Neural crest cell (in vitro differentiated cells): Measurements from ENCODE around the gene ELMO1. TPM values are rescaled to one million over a fixed set of nuclear protein-coding genes. Genes with fewer than 3 reads are reported as not detected.

Experiments used
- DNase-seq: peaks from one replicate; pipeline ENCODE4 v3.0.0; 2021; ENCODE audit warnings: low read depth, mixed read lengths, low spot score
- H3K27ac Mint-ChIP-seq: one replicate; pipeline ENCODE4 v1.8.0; 2021; ENCODE audit warnings: mild to moderate bottlenecking, mixed read lengths; ENCODE audit not compliant: unreplicated experiment
- H3K27me3 Mint-ChIP-seq: 2 replicates; pipeline ENCODE4 v1.8.0; 2021; ENCODE audit warnings: low read depth, mild to moderate bottlenecking, mixed read lengths
- H3K36me3 Mint-ChIP-seq: 2 replicates; pipeline ENCODE4 v1.8.0; 2021; ENCODE audit warnings: low read depth, mild to moderate bottlenecking, mixed read lengths
- H3K4me1 Mint-ChIP-seq: 2 replicates; pipeline ENCODE4 v1.8.0; 2021; ENCODE audit warnings: mixed read lengths
- H3K4me3 Mint-ChIP-seq: one replicate; pipeline ENCODE4 v1.8.0; 2021; ENCODE audit warnings: mild to moderate bottlenecking, mixed read lengths
- H3K9me3 Mint-ChIP-seq: 2 replicates; pipeline ENCODE4 v1.8.0; 2021; ENCODE audit warnings: mixed read lengths
- total RNA-seq: library from RNA; stranded (reverse); gene quantifications from 2 replicates; pipeline ENCODE4 v1.2.1, GENCODE V29; 2021
- TF ChIP-seq, protein P1 (sequence below): fragments of 200-600 bp; sonication (generic); conservative IDR thresholded peaks from 2 replicates; pipeline ENCODE4 v1.5.0; 2021; ENCODE audit warnings: antibody characterized with exemption, mild to moderate bottlenecking

ELMO1 gene
- total RNA-seq, 1 donor from 2014 or later, result 7.4 TPM

- Mint-ChIP-seq H3K27ac (no peak overlapping the region), H3K27me3 (no peaks in the 10 kb centered on the region), H3K36me3 (no peaks in the 10 kb centered on the region), H3K4me3 (no peak overlapping the region), H3K9me3 (no peaks in the 10 kb centered on the region), H3K4me1 (no peaks in the 10 kb centered on the region)
- DNase-seq, result no peak
- TF ChIP-seq, protein P1, sequence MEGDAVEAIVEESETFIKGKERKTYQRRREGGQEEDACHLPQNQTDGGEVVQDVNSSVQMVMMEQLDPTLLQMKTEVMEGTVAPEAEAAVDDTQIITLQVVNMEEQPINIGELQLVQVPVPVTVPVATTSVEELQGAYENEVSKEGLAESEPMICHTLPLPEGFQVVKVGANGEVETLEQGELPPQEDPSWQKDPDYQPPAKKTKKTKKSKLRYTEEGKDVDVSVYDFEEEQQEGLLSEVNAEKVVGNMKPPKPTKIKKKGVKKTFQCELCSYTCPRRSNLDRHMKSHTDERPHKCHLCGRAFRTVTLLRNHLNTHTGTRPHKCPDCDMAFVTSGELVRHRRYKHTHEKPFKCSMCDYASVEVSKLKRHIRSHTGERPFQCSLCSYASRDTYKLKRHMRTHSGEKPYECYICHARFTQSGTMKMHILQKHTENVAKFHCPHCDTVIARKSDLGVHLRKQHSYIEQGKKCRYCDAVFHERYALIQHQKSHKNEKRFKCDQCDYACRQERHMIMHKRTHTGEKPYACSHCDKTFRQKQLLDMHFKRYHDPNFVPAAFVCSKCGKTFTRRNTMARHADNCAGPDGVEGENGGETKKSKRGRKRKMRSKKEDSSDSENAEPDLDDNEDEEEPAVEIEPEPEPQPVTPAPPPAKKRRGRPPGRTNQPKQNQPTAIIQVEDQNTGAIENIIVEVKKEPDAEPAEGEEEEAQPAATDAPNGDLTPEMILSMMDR, result no peak
Observed at GRCh38 chr7:36884910-36885309, 563.8 kb downstream of the ELMO1 start.

DNA sequence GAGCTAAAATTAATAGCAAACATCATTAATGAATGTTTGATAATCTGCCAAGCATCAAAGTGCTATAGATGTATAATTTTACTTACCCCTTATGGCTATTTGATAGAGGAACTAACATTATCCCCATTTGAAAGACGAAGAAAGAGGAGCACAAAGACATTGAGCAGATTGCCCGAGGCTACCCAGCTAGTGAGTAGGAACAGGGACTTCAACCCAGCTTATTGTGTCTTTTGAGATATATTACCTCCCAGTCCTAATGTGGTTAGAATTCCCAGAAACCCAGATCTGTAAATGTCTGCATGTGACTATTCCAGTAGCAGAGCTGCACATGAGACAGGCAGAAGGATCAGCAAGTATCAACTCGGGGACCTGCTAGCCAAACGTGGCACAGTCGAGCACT, 564.3 kb downstream of the ELMO1 start:
- H3K36me3 Mint-ChIP-seq, result no peaks in the 10 kb centered on the region
- no peak overlapping the region for H3K27ac Mint-ChIP-seq
- no peaks in the 10 kb centered on the region for H3K4me1 Mint-ChIP-seq
- H3K4me3 Mint-ChIP-seq, result no peak overlapping the region
- H3K9me3 Mint-ChIP-seq, result no peaks in the 10 kb centered on the region
- TF ChIP-seq, protein P1, result no peak
- H3K27me3 Mint-ChIP-seq, result no peaks in the 10 kb centered on the region
- DNase-seq, result no peak

DNA sequence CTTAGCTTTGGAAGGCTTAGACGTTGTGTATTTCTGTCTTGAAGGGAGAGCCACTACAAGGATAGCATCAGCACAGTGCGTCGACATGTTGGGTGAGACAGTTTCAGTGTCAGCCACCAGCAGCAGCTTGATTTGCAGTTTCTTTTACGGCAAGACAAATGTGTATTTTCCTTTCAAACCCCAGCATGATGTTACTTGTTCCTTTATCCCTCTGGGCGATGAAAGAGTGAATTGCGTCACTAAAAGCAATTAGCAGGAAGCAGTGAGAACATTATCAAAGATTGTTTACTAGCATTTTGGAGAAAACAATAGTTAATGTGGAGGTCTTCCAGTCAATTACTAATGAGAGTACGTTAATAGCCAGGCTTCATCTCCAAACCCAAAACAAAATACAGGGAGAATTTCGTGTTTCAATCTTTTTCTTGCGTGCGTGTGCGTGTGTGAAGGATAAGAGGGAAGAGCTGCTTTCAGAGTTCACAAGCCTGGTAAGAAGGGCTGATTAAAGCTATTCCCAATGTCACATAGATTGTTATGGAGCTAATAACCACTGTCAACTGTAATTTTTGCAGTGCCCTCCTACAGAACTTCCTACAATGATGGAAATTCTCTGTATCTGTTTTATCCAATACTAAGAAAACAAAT, 567.3 kb downstream of the ELMO1 start:
- H3K36me3 Mint-ChIP-seq, result no peaks in the 10 kb centered on the region
- H3K27ac Mint-ChIP-seq, result no peak overlapping the region
- TF ChIP-seq, protein P1, result no peak
- H3K27me3 Mint-ChIP-seq, result no peaks in the 10 kb centered on the region
- DNase-seq, result no peak
- no peak overlapping the region for H3K4me3 Mint-ChIP-seq
- no peaks in the 10 kb centered on the region for H3K4me1 Mint-ChIP-seq
- H3K9me3 Mint-ChIP-seq, result no peaks in the 10 kb centered on the region

GRCh38 chr7:36880108-36880507, 568.6 kb downstream of the ELMO1 start:
- no peak overlapping the region for H3K27ac Mint-ChIP-seq
- TF ChIP-seq, protein P1, result no peak
- no peaks in the 10 kb centered on the region for H3K27me3 Mint-ChIP-seq
- DNase-seq, result no peak
- H3K9me3 Mint-ChIP-seq, result no peaks in the 10 kb centered on the region
- peaks cover 4% of the 10 kb centered on the region for H3K4me1 Mint-ChIP-seq
- no peaks in the 10 kb centered on the region for H3K36me3 Mint-ChIP-seq
- H3K4me3 Mint-ChIP-seq, result no peak overlapping the region

DNA sequence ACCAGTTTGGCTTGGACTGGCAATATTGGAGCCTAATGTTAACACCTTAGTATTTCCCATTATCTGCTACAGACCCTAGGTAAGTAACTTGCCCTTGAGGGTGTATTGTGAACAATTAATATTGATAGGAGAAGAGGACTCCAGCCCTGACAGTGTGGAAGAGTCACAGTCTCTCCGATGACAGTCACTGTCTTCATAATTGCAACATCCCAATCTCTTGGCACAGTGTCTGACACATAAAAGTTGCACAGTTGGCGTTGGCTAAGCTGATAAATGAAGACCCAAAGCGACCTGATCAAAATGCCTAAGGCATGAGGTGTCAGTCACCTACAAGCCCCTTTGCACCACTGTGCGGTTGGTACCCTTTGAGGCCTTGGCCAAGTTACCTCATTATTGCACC, 569.6 kb downstream of the ELMO1 start:
- no peak for DNase-seq
- Mint-ChIP-seq H3K36me3 (no peaks in the 10 kb centered on the region), H3K27ac (no peak overlapping the region), H3K4me1 (peaks cover 4% of the 10 kb centered on the region), H3K9me3 (no peaks in the 10 kb centered on the region), H3K27me3 (no peaks in the 10 kb centered on the region), H3K4me3 (no peak overlapping the region)
- TF ChIP-seq, protein P1, result no peak

DNA sequence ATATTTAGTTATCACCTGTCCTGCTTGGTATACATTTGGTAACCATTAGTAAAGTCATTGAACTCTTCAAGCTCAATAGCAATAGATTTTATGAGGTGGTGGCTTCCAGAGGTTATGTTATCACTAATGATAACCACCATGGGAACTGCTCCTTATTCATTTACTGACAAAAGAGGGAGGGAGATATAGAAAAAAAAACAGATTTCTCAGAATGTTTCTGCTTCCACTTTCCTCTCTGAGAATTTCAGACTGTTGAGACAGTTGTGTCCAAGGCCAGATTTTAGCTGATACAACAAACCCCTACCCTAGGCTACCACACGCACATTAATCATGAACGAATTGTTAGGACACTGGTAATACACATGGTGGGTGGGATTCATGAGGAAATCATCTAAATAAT, 570.4 kb downstream of the ELMO1 start:
- Mint-ChIP-seq H3K27me3 (no peaks in the 10 kb centered on the region), H3K4me1 (peaks cover 4% of the 10 kb centered on the region), H3K27ac (no peak overlapping the region), H3K36me3 (no peaks in the 10 kb centered on the region), H3K4me3 (no peak overlapping the region), H3K9me3 (no peaks in the 10 kb centered on the region)
- DNase-seq, result no peak
- TF ChIP-seq, protein P1, result no peak
